Keratinocyte (primary cell): Measurements from ENCODE around the gene IL31. TPM values are rescaled to one million over a fixed set of nuclear protein-coding genes. Genes with fewer than 3 reads are reported as not detected.

Experiments used
- DNase-seq: peaks from one replicate; pipeline ENCODE4 v3.0.0-alpha.2; 2011; ENCODE audit warnings: low read depth, missing footprints, low spot score
- FAIRE-seq: peaks from 2 replicates; lab custom pipeline; 2011; peaks lifted over from hg19 to GRCh38; lab: Jason Lieb, UNC
- H2AFZ ChIP-seq: 2 replicates; pipeline ENCODE4 v1.6.0; 2012; ENCODE audit warnings: low read length, control low read depth, inconsistent platforms; ENCODE audit not compliant: control insufficient read depth
- H3K27ac ChIP-seq: 2 replicates; pipeline ENCODE4 v1.5.1; 2011; ENCODE audit warnings: low read length; ENCODE audit not compliant: control insufficient read depth, insufficient read depth
- H3K27me3 ChIP-seq: 3 replicates; pipeline ENCODE4 v1.6.0; 2011; ENCODE audit warnings: low read length; ENCODE audit not compliant: control insufficient read depth, insufficient read depth; ENCODE audit errors: extremely low read depth
- H3K36me3 ChIP-seq, 2 experiments: 2 replicates in 1 of 2; 3 replicates in 1 of 2; pipeline ENCODE4 v1.5.1; 2011; ENCODE audit warnings: low read length in 2 of 2, mild to moderate bottlenecking in 1 of 2; ENCODE audit not compliant: control insufficient read depth in 2 of 2, insufficient read depth in 2 of 2; ENCODE audit errors: extremely low read depth in 1 of 2
- H3K4me1 ChIP-seq: 3 replicates; pipeline ENCODE4 v1.5.1; 2011; ENCODE audit warnings: low read length; ENCODE audit not compliant: control insufficient read depth, insufficient read depth; ENCODE audit errors: extremely low read depth
- H3K4me2 ChIP-seq: 3 replicates; pipeline ENCODE4 v1.6.0; 2011; ENCODE audit warnings: low read depth, low read length; ENCODE audit not compliant: control insufficient read depth, insufficient read depth; ENCODE audit errors: extremely low read depth
- H3K4me3 ChIP-seq, 3 experiments: fragments of 200-600 bp in 1 of 3; sonication (generic) in 1 of 3; 2 replicates in 2 of 3; 3 replicates in 1 of 3; pipeline ENCODE4 v1.5.1; 2011 to 2016; ENCODE audit warnings: low read length in 3 of 3, mild to moderate bottlenecking in 3 of 3, control low read depth in 2 of 3, inconsistent platforms in 1 of 3, low read depth in 1 of 3, mixed read lengths in 1 of 3, mixed run types in 1 of 3, moderate library complexity in 1 of 3; ENCODE audit not compliant: control insufficient read depth in 2 of 3, insufficient read depth in 2 of 3; ENCODE audit errors: extremely low read depth in 1 of 3
- H3K79me2 ChIP-seq: 2 replicates; pipeline ENCODE4 v1.6.0; 2012; ENCODE audit warnings: low read length; ENCODE audit not compliant: control insufficient read depth, insufficient read depth
- H3K9ac ChIP-seq: 3 replicates; pipeline ENCODE4 v1.6.0; 2011; ENCODE audit warnings: low read length; ENCODE audit not compliant: control insufficient read depth, insufficient read depth; ENCODE audit errors: extremely low read depth
- H3K9me1 ChIP-seq: 3 replicates; pipeline ENCODE4 v1.6.0; 2011; ENCODE audit warnings: low read length; ENCODE audit not compliant: control insufficient read depth, insufficient read depth; ENCODE audit errors: extremely low read depth
- H3K9me3 ChIP-seq: 2 replicates; pipeline ENCODE4 v1.5.1; 2012; ENCODE audit warnings: low read depth, low read length; ENCODE audit not compliant: control insufficient read depth
- H4K20me1 ChIP-seq: 3 replicates; pipeline ENCODE4 v1.6.0; 2011; ENCODE audit warnings: low read length; ENCODE audit not compliant: control insufficient read depth, insufficient read depth; ENCODE audit errors: extremely low read depth
- EZH2 ChIP-seq: IDR thresholded peaks from one replicate; pipeline ENCODE4 v1.6.1; 2012; ENCODE audit warnings: inconsistent platforms, mild to moderate bottlenecking, low read length, moderate library complexity
- dilution Hi-C: fragments of 300-500 bp; cut with MboI; formaldehyde crosslinking; loops from one replicate; pipeline ENCODE4 v1.7.0; 2020; ENCODE audit warnings: low sequenced_read_pairs; ENCODE audit not compliant: extremely low pct_ligation_motif_present
- polyA plus RNA-seq, 5 experiments: library from polyadenylated mRNA; depleted of rRNA in 3 of 5; stranded (reverse) in 3 of 5; stranded (forward) in 1 of 5; unstranded in 1 of 5; fragments of >200 nt; gene quantifications; 1 replicate in 1 of 5; 2 replicates in 3 of 5; 3 replicates in 1 of 5; pipeline versions ENCODE4 v1.2.1 to v1.2.3, GENCODE V29; 2011 to 2012; ENCODE audit warnings: missing spikeins in 2 of 5, low read depth in 1 of 5, low replicate concordance in 1 of 5
- TF ChIP-seq, protein P1 (sequence below), 3 experiments: IDR thresholded peaks in 1 of 3; conservative IDR thresholded peaks in 1 of 3; optimal IDR thresholded peaks in 1 of 3; 2 replicates in 2 of 3; 3 replicates in 1 of 3; pipeline versions ENCODE3 to v1.5.1; 2011; ENCODE audit warnings: low read length in 3 of 3, mild to moderate bottlenecking in 3 of 3, moderate library complexity in 2 of 3, control low read depth in 1 of 3, inconsistent platforms in 1 of 3; ENCODE audit not compliant: insufficient read depth in 2 of 3; ENCODE audit errors: extremely low read depth in 1 of 3

Gene IL31
- polyA plus RNA-seq, 1 donor (not counting 4 experiments of a cell fraction or from before 2014, with no cell fraction given): not detected

DNA sequence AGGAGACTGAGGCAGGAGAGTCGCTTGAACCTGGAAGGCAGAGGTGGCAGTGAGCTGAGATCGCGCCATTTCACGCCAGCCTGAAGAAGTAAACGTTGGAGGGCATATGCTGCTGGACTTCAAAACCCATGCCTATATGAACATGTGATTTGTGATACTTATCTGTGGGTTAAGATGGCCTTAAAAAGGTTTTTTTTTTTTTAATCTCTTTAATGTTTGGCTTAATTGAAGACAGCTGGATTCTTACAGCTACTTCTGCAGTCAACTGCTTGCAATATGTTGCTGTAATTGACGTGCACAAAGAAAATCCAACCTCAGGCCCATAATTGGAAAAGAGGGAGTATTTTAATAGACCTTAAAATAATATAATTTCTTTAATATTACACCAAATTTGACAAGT is 28.0 kb upstream of the IL31 start:
- H3K4me2 ChIP-seq: no peak overlapping the region
- H3K79me2 ChIP-seq: no peaks in the 10 kb centered on the region
- no peak for FAIRE-seq
- no peak for DNase-seq
- H3K4me3 ChIP-seq: no peak overlapping the region
- H3K9me3 ChIP-seq: no peaks in the 10 kb centered on the region
- no peaks in the 10 kb centered on the region for H4K20me1 ChIP-seq
- TF ChIP-seq, protein P1, sequence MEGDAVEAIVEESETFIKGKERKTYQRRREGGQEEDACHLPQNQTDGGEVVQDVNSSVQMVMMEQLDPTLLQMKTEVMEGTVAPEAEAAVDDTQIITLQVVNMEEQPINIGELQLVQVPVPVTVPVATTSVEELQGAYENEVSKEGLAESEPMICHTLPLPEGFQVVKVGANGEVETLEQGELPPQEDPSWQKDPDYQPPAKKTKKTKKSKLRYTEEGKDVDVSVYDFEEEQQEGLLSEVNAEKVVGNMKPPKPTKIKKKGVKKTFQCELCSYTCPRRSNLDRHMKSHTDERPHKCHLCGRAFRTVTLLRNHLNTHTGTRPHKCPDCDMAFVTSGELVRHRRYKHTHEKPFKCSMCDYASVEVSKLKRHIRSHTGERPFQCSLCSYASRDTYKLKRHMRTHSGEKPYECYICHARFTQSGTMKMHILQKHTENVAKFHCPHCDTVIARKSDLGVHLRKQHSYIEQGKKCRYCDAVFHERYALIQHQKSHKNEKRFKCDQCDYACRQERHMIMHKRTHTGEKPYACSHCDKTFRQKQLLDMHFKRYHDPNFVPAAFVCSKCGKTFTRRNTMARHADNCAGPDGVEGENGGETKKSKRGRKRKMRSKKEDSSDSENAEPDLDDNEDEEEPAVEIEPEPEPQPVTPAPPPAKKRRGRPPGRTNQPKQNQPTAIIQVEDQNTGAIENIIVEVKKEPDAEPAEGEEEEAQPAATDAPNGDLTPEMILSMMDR (optimal IDR thresholded peaks at IDR 0.05 in 1 of 3, IDR thresholded peaks at IDR 0.05 in 1 of 3, conservative IDR thresholded peaks at IDR 0.05 in 1 of 3; ENCODE audit: extremely low read depth in 1 of 3, insufficient read depth in 2 of 3, low read length in 3 of 3): no peak
- TF ChIP-seq EZH2: no peak
- no peak overlapping the region for H3K9ac ChIP-seq
- H3K4me1 ChIP-seq: peaks cover 3% of the 10 kb centered on the region
- dilution Hi-C loops: no loop called here
- H2AFZ ChIP-seq: no peak overlapping the region
- H3K27ac ChIP-seq: no peak overlapping the region
- peaks cover 5% of the 10 kb centered on the region in 2 experiments for H3K36me3 ChIP-seq
- peaks cover 12% of the 10 kb centered on the region for H3K27me3 ChIP-seq
- no peaks in the 10 kb centered on the region for H3K9me1 ChIP-seq

DNA sequence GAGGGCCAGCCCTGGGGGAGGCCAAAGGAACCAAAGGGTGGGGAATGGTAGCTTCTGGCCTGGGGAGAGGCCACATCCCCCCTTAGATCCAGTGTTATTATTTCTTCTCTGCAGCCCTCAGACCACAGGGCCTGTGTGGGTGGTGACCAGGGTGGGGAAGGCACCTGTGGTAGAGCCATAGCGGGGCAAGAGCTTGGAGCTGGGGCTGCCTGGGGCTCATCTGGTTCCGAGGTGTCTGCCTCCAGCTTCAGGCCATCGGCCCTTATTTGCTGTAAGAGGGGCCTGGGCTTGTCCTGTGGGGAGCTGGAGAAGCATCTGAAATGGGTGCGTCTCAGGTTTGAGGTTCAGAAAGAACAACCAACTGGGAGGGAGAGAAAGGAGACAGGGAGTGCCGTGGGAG is 27.4 kb upstream of the IL31 start:
- DNase-seq (no peak), FAIRE-seq (no peak)
- no peaks in the 10 kb centered on the region for H3K79me2 ChIP-seq
- no peak overlapping the region for H3K27ac ChIP-seq
- no peak overlapping the region for H2AFZ ChIP-seq
- H3K27me3 ChIP-seq: peaks cover 12% of the 10 kb centered on the region
- H3K9ac ChIP-seq: no peak overlapping the region
- no peaks in the 10 kb centered on the region for H4K20me1 ChIP-seq
- no peaks in the 10 kb centered on the region for H3K9me3 ChIP-seq
- H3K4me2 ChIP-seq: no peak overlapping the region
- H3K9me1 ChIP-seq: no peaks in the 10 kb centered on the region
- H3K4me3 ChIP-seq: no peak overlapping the region
- dilution Hi-C loops: no loop called here
- TF ChIP-seq EZH2: no peak
- TF ChIP-seq, protein P1 (optimal IDR thresholded peaks at IDR 0.05 in 1 of 3, IDR thresholded peaks at IDR 0.05 in 1 of 3, conservative IDR thresholded peaks at IDR 0.05 in 1 of 3; ENCODE audit: extremely low read depth in 1 of 3, insufficient read depth in 2 of 3, low read length in 3 of 3): no peak
- H3K36me3 ChIP-seq: peaks cover 0 to under 1% of the 10 kb centered on the region in 2 experiments
- H3K4me1 ChIP-seq: peaks cover 3% of the 10 kb centered on the region
